ENCODE measurements around the gene SAPCD2.

SAPCD2 gene

GRCh38 chr9:137028263-137029057 is 41.9 kb downstream of the SAPCD2 start:
- peak; percentile 79 for DNase-seq

GRCh38 chr9:137027369-137028262 is 42.7 kb downstream of the SAPCD2 start, which contains the start of gene ABCA2:
Gene ABCA2, minus strand, starts transcription at chr9:137028237. Its CDS starts 97 bp downstream, at chr9:137028140.
- peak; percentile 52 for DNase-seq

GRCh38 chr9:137026828-137027227 is 43.5 kb downstream of the SAPCD2 start:
- DNase-seq: no peak

GRCh38 chr9:137026384-137026783 is 44.0 kb downstream of the SAPCD2 start:
- no peak for DNase-seq

GRCh38 chr9:137025517-137025966 is 44.8 kb downstream of the SAPCD2 start:
- DNase-seq: no peak

GRCh38 chr9:137023583-137023991 is 46.8 kb downstream of the SAPCD2 start:
- DNase-seq: no peak

- DNase-seq: no peak
These were observed 47.2 kb downstream of the SAPCD2 start for GRCh38 chr9:137023157-137023556.

GRCh38 chr9:137022662-137023008 is 47.7 kb downstream of the SAPCD2 start:
- no peak for DNase-seq

- DNase-seq: peak; percentile 73
These were observed 48.2 kb downstream of the SAPCD2 start for GRCh38 chr9:137021979-137022661.

- no peak for DNase-seq
These were observed 48.8 kb downstream of the SAPCD2 start for GRCh38 chr9:137021568-137021978.

GRCh38 chr9:137020771-137021567 is 49.4 kb downstream of the SAPCD2 start:
- no peak for DNase-seq

GRCh38 chr9:137019891-137020683 is 50.3 kb downstream of the SAPCD2 start:
- no peak for DNase-seq

- DNase-seq: no peak
These were observed 51.4 kb downstream of the SAPCD2 start for GRCh38 chr9:137018761-137019559.

- no peak for DNase-seq
These were observed 52.4 kb downstream of the SAPCD2 start for GRCh38 chr9:137017791-137018497.

GRCh38 chr9:137017071-137017470 is 53.3 kb downstream of the SAPCD2 start:
- DNase-seq: no peak

GRCh38 chr9:137016436-137016835 is 53.9 kb downstream of the SAPCD2 start:
- DNase-seq: no peak

- no peak for DNase-seq
These were observed 54.4 kb downstream of the SAPCD2 start for GRCh38 chr9:137015976-137016375.

- DNase-seq: no peak
These were observed 54.8 kb downstream of the SAPCD2 start for GRCh38 chr9:137015540-137015930.

GRCh38 chr9:137014776-137015539 is 55.4 kb downstream of the SAPCD2 start:
- no peak for DNase-seq
